CD4-positive, alpha-beta T cell (primary cell): ENCODE measurements around the gene NUDCD2. TPM values are rescaled to one million over a fixed set of nuclear protein-coding genes. Genes with fewer than 3 reads are reported as not detected.

Source experiments
- ATAC-seq: fragments of 200-7000 bp; cut with Tn5 transposase; one replicate; pipeline ENCODE4 v1.10.0; 2022; ENCODE audit warnings: mild to moderate bottlenecking; ENCODE audit not compliant: poor library complexity
- CTCF ChIA-PET: fragments of 350-600 bp; sonication (Branson Sonifier 250); formaldehyde crosslinking; loops from one replicate; lab custom pipeline; 2021; ENCODE audit warnings: antibody characterized with exemption, inconsistent platforms; lab: Charles Lee
- POLR2A ChIA-PET: fragments of 350-600 bp; sonication (Branson Sonifier 250); formaldehyde crosslinking; loops from one replicate; lab custom pipeline; 2021; ENCODE audit warnings: antibody characterized with exemption, inconsistent platforms; lab: Charles Lee
- DNase-seq, 14 experiments: peaks; one replicate each; pipeline ENCODE4 v3.0.0-alpha.2; 2013 to 2020; ENCODE audit warnings: mixed read lengths in 2 of 14
- H3K27ac ChIP-seq, 2 donors: one replicate each; pipeline versions ENCODE4 v1.5.1 to v1.7.0; 2013; ENCODE audit warnings: low read length in 2 of 2, low read depth in 1 of 2, mild to moderate bottlenecking in 1 of 2
- H3K27me3 ChIP-seq, 2 experiments: 1 replicate in 1 of 2; 2 replicates in 1 of 2; pipeline versions ENCODE4 v1.6.1 to v1.7.0; 2013; ENCODE audit warnings: low read length in 2 of 2, control low read depth in 1 of 2, mild to moderate bottlenecking in 1 of 2, moderate library complexity in 1 of 2; ENCODE audit not compliant: insufficient read depth in 2 of 2, control insufficient read depth in 1 of 2
- H3K36me3 ChIP-seq: one replicate; pipeline ENCODE4 v1.6.1; 2013; ENCODE audit warnings: low read length, control low read depth; ENCODE audit not compliant: insufficient read depth
- H3K4me1 ChIP-seq: one replicate; pipeline ENCODE4 v1.6.1; 2013; ENCODE audit warnings: low read length, control low read depth; ENCODE audit not compliant: insufficient read depth
- H3K4me3 ChIP-seq: one replicate; pipeline ENCODE4 v1.5.1; 2013; ENCODE audit warnings: mild to moderate bottlenecking, low read length, moderate library complexity
- H3K9me3 ChIP-seq, 2 experiments: 1 replicate in 1 of 2; 2 replicates in 1 of 2; pipeline versions ENCODE4 v1.6.1 to v1.7.0; 2013; ENCODE audit warnings: low read length in 2 of 2, mild to moderate bottlenecking in 2 of 2, control low read depth in 1 of 2, moderate library complexity in 1 of 2; ENCODE audit not compliant: control insufficient read depth in 1 of 2, insufficient read depth in 1 of 2
- H3K27ac Mint-ChIP-seq: one replicate; pipeline ENCODE4 v1.8.0; 2020; ENCODE audit warnings: mixed read lengths
- H3K27me3 Mint-ChIP-seq: one replicate; pipeline ENCODE4 v1.8.0; 2021; ENCODE audit warnings: mixed read lengths
- H3K36me3 Mint-ChIP-seq: one replicate; pipeline ENCODE4 v1.8.0; 2021; ENCODE audit warnings: low read depth, mixed read lengths
- H3K4me1 Mint-ChIP-seq: one replicate; pipeline ENCODE4 v1.8.0; 2021; ENCODE audit warnings: low read depth, mixed read lengths
- H3K4me3 Mint-ChIP-seq: one replicate; pipeline ENCODE4 v1.8.0; 2020; ENCODE audit warnings: mild to moderate bottlenecking, mixed read lengths
- H3K9me3 Mint-ChIP-seq: one replicate; pipeline ENCODE4 v1.8.0; 2020; ENCODE audit warnings: mixed read lengths
- intact Hi-C, 2 experiments: fragments of 100-400 bp; cut with DNase I in 1 of 2; cut with micrococcal nuclease in 1 of 2; formaldehyde crosslinking; loops; one replicate each; pipeline versions ENCODE4 v1.15.1 to v1.9.0; 2023 to 2025; cut with DNase I, micrococcal nuclease
- total RNA-seq, 174 experiments: library from RNA in 2 of 174; stranded (reverse) in 2 of 174; gene quantifications; one replicate each; pipeline ENCODE4 v1.2.3 and lab custom pipeline; 2021 to 2026
- TF ChIP-seq, protein P1 (sequence below): fragments of 200-600 bp; IDR thresholded peaks from one replicate; pipeline ENCODE4 v1.8.0; 2022; ENCODE audit warnings: antibody characterized with exemption, mild to moderate bottlenecking

NUDCD2 gene
- total RNA-seq, 2 experiments from 2014 or later = 18.0 to 18.9 TPM

DNA sequence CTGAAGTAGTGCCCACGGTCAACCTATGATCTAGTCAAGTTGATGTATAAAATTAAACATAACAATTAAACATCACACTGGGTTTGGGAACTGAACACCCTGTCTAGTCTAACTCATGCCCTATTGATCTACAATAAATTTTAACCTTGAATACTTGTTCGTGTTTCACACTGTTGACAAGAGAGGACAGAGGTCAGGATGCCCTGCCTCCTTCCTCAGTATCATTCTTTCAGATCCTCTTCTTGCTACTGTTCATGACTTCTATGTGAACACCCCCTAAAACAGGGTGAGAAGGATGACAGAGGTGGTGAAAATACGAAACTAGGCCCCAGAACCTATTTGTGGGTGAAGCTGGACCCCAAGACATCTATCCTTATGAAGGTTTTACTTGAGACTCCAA, 37.4 kb upstream of the NUDCD2 start:
- ChIA-PET CTCF (no interaction called here), POLR2A (no interaction called here)

DNA sequence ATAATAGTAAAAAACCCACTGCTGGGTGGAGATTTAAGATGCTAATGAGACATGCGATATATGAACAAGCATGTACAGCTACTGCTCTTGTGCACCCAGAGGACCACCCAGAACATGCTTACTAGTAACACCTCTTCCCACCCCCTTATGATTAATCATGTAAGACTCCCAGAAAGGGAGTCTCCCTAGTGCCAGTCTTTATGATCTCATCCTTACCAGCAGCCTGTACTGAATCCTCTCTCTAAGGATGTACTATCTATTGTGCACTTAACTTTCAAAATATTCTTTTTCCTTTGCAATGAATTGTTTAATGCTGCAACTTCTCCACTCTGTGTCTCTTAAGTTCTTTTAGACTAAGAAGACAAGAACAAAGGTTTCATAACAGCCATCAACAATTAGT, 36.4 kb upstream of the NUDCD2 start:
- Mint-ChIP-seq H3K27me3 (no peaks in the 10 kb centered on the region), H3K36me3 (no peaks in the 10 kb centered on the region), H3K9me3 (no peaks in the 10 kb centered on the region), H3K4me3 (no peak overlapping the region), H3K4me1 (no peaks in the 10 kb centered on the region), H3K27ac (no peak overlapping the region)
- no peaks in the 10 kb centered on the region for H3K9me3 ChIP-seq
- H3K27ac ChIP-seq = no peak overlapping the region
- CTCF ChIA-PET = no interaction called here
- no peak overlapping the region for H3K4me3 ChIP-seq
- ATAC-seq (no peak), DNase-seq (no peak)
- intact Hi-C loops = no loop called here
- H3K27me3 ChIP-seq = no peaks in the 10 kb centered on the region
- POLR2A ChIA-PET = interaction anchor here (1.2 kb wide), 1 partner anchor 9 kb away, joined by 5 read pairs; the partner anchor contains the start of gene MAT2B
- no peaks in the 10 kb centered on the region for H3K4me1 ChIP-seq
- no peaks in the 10 kb centered on the region for H3K36me3 ChIP-seq
- TF ChIP-seq, protein P1, sequence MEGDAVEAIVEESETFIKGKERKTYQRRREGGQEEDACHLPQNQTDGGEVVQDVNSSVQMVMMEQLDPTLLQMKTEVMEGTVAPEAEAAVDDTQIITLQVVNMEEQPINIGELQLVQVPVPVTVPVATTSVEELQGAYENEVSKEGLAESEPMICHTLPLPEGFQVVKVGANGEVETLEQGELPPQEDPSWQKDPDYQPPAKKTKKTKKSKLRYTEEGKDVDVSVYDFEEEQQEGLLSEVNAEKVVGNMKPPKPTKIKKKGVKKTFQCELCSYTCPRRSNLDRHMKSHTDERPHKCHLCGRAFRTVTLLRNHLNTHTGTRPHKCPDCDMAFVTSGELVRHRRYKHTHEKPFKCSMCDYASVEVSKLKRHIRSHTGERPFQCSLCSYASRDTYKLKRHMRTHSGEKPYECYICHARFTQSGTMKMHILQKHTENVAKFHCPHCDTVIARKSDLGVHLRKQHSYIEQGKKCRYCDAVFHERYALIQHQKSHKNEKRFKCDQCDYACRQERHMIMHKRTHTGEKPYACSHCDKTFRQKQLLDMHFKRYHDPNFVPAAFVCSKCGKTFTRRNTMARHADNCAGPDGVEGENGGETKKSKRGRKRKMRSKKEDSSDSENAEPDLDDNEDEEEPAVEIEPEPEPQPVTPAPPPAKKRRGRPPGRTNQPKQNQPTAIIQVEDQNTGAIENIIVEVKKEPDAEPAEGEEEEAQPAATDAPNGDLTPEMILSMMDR = no peak

More for the DNA sequence above, 37.4 kb upstream of the NUDCD2 start:
- no peak for ATAC-seq
- Histone ChIP-seq H3K27me3 (no peaks in the 10 kb centered on the region), H3K4me3 (no peak overlapping the region), H3K27ac (no peak overlapping the region), H3K36me3 (no peaks in the 10 kb centered on the region), H3K4me1 (peaks cover 3% of the 10 kb centered on the region), H3K9me3 (no peaks in the 10 kb centered on the region)
- Mint-ChIP-seq H3K27ac (no peak overlapping the region), H3K4me1 (peaks cover under 1% of the 10 kb centered on the region), H3K36me3 (no peaks in the 10 kb centered on the region), H3K27me3 (no peaks in the 10 kb centered on the region), H3K4me3 (no peak overlapping the region), H3K9me3 (no peaks in the 10 kb centered on the region)
- DNase-seq = no peak
- TF ChIP-seq, protein P1 = no peak
- intact Hi-C loops = no loop called here

DNA sequence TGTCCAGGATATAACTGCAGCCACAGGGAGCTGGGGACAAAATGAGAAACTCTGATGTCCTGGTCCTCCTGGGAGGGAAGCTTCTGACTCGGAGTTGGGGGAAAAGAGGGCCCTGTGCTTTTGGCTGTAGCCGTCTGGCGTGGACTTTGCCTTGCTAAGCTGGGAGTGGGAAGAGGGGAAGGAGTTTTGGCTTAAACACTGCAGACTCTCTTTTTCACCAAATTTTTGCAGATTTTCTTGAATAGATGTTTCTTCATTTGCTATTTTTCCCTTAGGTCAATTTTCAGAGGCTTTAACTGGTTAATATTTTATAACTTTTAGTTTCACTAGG, 29.8 kb upstream of the NUDCD2 start:
- Histone ChIP-seq H3K4me3 (no peak overlapping the region), H3K27me3 (no peaks in the 10 kb centered on the region), H3K9me3 (no peaks in the 10 kb centered on the region), H3K27ac (no peak overlapping the region), H3K36me3 (no peaks in the 10 kb centered on the region), H3K4me1 (peaks cover 5% of the 10 kb centered on the region)
- Mint-ChIP-seq H3K4me3 (no peak overlapping the region), H3K36me3 (no peaks in the 10 kb centered on the region), H3K4me1 (no peaks in the 10 kb centered on the region), H3K27me3 (no peaks in the 10 kb centered on the region), H3K9me3 (no peaks in the 10 kb centered on the region), H3K27ac (no peak overlapping the region)
- no peak for DNase-seq
- ChIA-PET CTCF (interaction anchor here (1.1 to 1.2 kb wide), 2 partner anchors 12 to 13 kb away, joined by 4 read pairs; no protein-coding TSS in a partner anchor), POLR2A (interaction anchor here (0.8 to 3.3 kb wide), 3 partner anchors 9 to 15 kb away, joined by 3 to 24 read pairs (median 4); partner anchors contain the start of gene MAT2B)
- TF ChIP-seq, protein P1 = no peak
- intact Hi-C loops = no loop called here
- no peak for ATAC-seq
